Measurements from ENCODE around the gene ATP2B3.

DNA sequence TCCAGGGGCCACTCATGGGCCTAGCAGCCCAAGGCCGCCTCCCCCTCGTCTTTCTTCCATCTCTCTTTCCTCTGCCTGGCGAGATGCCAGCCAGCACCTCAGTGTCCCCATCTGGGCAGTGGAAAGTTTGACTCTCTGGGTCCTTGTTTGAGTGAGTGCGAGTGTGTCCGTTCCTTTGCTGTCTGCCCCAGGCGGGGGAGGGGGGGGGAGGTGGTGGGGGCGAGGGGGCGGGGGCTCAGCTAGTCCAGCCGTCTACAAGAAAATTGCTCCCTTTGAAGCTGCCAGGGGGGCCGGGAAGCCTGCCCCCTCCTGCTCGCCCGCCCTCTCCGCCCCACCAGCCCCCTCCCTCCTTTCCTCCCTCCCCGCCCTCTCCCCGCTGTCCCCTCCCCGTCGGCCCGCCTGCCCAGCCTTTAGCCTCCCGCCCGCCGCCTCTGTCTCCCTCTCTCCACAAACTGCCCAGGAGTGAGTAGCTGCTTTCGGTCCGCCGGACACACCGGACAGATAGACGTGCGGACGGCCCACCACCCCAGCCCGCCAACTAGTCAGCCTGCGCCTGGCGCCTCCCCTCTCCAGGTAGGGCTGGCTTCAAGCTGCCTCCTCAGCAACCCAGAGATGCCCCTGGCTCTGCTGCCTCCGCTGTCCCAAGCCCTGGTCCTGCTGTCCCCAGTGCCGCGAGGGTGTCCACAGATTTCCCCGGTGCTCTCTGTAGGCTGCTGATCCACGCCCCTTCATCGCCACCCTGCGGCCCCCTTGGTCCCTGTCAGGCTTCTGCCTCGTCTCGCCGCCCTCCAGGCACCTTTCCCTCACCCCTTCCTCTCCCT lies 22.7 kb upstream of the ATP2B3 start, which contains the start of gene BGN:
- TF ChIP-seq, protein P1, sequence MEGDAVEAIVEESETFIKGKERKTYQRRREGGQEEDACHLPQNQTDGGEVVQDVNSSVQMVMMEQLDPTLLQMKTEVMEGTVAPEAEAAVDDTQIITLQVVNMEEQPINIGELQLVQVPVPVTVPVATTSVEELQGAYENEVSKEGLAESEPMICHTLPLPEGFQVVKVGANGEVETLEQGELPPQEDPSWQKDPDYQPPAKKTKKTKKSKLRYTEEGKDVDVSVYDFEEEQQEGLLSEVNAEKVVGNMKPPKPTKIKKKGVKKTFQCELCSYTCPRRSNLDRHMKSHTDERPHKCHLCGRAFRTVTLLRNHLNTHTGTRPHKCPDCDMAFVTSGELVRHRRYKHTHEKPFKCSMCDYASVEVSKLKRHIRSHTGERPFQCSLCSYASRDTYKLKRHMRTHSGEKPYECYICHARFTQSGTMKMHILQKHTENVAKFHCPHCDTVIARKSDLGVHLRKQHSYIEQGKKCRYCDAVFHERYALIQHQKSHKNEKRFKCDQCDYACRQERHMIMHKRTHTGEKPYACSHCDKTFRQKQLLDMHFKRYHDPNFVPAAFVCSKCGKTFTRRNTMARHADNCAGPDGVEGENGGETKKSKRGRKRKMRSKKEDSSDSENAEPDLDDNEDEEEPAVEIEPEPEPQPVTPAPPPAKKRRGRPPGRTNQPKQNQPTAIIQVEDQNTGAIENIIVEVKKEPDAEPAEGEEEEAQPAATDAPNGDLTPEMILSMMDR (IDR thresholded peaks at IDR 0.05; ENCODE audit: low read length): no peak
- TF ChIP-seq EZH2 (optimal IDR thresholded peaks at IDR 0.05; ENCODE audit: low read depth, low read length): no peak
